ENCODE data around the gene ST3GAL6.

ST3GAL6 gene

GRCh38 chr3:98740324-98740723 lies 22.8 kb upstream of the ST3GAL6 start:
- no peak for DNase-seq (ENCODE audit: low read depth in 3 of 3)

- no peak for DNase-seq (ENCODE audit: low read depth in 3 of 3)
These were observed 21.9 kb upstream of the ST3GAL6 start for GRCh38 chr3:98741121-98741716.

GRCh38 chr3:98743071-98743470 lies 20.1 kb upstream of the ST3GAL6 start:
- DNase-seq (ENCODE audit: low read depth in 3 of 3), result no peak

DNA sequence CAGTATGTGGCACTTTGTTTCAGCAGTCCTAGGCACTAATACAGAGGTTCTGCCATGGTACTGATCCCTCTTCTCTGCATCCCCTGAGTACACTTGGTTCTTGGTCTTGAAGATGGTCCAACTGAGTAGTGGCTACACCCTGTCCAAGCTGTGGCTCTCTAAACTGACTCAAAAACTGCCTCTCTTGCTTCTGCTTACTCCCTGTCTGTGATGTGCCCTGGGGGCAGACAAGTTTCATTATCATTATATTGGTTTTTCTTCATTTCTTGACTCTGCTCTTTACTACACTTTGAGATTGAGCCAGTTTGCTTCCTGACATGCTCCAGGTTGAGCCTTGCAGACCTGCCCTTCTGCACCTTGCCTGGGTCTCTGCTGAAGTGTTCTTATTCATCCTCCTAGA lies 18.9 kb upstream of the ST3GAL6 start:
- DNase-seq (ENCODE audit: low read depth in 3 of 3), result no peak

DNA sequence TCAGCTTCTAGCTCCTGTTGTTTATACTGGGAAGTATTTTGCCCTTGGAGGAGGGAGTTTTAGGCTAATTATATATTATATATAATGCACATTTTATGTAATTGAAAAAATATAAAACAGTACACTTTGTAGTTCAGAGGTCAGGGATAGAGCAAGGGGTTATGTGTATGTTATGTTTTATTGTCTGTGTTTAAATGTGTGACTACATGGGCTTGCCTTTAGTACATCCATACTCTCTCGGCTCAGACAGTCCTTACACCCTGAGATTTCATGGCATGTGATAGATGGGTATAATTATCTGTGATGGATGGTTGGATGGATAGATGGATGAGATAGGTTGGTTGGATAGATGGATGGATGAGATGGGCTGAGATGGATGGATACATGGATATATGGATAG lies 17.4 kb upstream of the ST3GAL6 start:
- DNase-seq (ENCODE audit: low read depth in 3 of 3), result no peak

- DNase-seq (ENCODE audit: low read depth in 3 of 3), result no peak
These were observed 17.0 kb upstream of the ST3GAL6 start for GRCh38 chr3:98746122-98746521.

DNA sequence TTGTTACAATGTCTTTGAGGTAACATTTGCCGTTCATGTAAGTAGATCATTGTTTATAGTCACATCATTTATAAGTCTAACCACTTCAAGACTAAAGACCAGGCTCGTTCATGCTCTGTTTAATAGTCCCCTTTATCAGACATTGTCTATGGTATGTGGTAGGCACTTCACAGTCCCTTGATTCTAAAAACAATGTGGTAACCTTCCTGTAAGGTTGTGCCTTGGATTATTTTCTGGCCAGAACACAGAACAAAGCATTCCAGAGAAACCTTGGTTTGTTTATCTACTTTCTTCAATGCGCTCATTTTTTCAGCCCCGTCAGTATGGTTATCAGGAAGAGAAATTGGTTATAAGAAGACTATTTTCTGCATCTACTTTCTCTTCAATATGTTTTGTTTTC lies 16.3 kb upstream of the ST3GAL6 start:
- no peak for DNase-seq (ENCODE audit: low read depth in 3 of 3)

DNA sequence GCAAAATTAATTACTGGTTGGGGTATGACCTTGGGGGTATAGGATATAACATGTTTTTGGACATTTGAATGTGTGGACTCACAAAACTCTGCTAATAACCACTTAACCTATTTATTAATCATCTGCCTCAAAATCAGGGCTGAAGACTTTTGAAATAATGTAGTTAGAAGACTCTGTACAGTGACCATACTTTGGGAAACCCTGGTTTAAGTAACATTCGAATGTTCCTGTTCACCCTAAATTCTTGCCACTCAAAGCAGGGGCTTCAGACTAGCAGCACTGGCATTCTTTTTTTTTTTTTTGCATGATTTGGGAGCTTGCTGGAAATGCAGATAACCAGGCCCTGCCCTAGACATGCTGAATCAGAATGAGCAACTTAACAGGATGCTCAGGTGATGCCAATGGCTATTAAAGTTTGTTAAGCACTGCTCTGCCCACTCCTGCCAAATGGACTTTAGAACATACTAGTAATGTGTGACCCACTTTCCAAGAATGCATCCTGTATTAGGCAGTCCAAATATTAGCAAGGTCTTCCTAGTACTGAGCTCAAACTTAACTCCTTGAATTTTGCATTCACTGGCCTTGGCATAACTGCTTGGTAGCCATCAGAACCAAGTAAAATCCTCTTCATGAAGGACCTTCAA lies 12.7 kb upstream of the ST3GAL6 start:
- no peak for DNase-seq (ENCODE audit: low read depth in 3 of 3)

GRCh38 chr3:98754483-98754882 lies 8.7 kb upstream of the ST3GAL6 start:
- DNase-seq (ENCODE audit: low read depth in 3 of 3), result no peak

GRCh38 chr3:98755601-98756000 lies 7.5 kb upstream of the ST3GAL6 start:
- DNase-seq (ENCODE audit: low read depth in 3 of 3), result no peak

- no peak for DNase-seq (ENCODE audit: low read depth in 3 of 3)
These were observed 3.5 kb upstream of the ST3GAL6 start for GRCh38 chr3:98759629-98760028.

DNA sequence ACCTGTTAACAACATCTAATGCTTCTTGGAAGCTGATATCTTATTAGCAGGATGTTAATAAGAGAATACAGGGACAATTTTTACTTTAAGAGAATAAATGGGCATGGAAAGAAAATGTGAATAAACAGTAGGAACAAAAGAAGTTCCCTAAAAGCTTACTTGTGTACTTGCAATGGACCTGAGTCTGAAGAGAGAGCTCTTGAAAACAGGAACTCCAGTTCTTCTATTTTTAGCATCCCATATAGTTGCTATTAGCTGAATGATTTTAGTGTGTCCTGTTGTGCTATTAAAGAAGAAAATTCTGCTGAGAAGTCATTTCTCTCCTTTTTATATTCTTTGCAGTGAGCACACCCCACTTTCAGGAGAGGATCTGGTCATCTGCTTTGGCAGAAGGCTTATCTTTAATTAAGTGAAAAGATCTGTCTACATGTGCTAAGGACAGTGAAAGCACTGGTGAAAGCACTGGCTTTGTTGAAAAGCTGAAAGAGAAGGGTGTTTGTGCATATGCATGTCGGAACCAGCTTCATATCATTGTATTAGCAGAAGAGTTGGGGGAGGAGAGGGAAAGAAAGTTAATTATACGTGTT lies 1.4 kb upstream of the ST3GAL6 start:
- no peak for DNase-seq (ENCODE audit: low read depth in 3 of 3)

DNA sequence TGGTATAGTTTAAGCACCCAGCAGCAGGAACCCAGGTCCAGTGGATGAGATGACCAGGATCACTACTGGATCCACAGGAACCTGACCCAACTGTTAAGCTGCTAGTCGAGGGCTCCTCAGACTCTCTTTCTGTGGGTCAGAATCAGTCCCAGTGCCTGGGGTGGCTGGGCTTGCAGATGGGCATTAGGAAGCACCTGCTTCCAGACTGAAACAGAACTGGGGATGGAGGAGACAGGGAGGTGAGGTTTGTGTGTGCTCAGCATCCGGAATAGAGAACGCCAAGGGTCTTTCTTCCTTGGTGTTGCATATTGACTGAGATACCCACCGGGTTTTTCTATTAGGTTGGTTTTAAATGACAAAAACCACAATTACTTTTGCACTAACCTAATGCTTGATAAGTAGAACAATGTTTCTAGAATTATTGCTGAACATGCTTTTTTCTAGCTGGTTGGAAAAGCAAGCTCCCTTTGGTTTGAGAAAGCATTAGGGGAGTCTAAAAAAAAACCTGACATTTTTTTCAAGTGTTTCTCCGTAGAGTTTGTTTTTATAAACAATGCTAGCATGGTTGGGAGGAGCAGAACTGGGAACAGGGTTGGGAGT lies 779 bp downstream of the ST3GAL6 start:
- no peak for DNase-seq (ENCODE audit: low read depth in 3 of 3)

DNA sequence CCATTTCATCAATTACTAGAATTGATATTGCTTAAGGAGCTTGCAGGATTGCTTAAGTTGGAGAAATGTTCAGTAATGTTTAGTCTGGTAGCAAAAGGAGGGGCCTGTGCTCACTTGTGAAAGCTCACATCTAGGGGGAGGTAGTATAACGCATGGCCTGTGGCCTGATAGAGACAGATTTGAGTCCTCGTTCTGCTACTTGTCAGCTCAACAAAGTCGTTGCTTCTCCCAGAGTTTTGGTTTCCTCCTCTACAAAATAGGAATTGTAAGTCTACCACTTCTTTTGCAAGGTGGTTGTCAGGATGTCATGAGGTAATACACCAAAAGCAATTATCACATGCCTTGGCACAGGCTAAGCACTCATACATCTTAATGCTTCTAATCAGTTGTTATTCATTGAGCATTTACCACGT lies 1.3 kb downstream of the ST3GAL6 start:
- no peak for DNase-seq (ENCODE audit: low read depth in 3 of 3)

GRCh38 chr3:98765721-98766120 lies 2.6 kb downstream of the ST3GAL6 start:
- no peak for DNase-seq (ENCODE audit: low read depth in 3 of 3)

- no peak for DNase-seq (ENCODE audit: low read depth in 3 of 3)
These were observed 3.8 kb downstream of the ST3GAL6 start for GRCh38 chr3:98766924-98767323.

DNA sequence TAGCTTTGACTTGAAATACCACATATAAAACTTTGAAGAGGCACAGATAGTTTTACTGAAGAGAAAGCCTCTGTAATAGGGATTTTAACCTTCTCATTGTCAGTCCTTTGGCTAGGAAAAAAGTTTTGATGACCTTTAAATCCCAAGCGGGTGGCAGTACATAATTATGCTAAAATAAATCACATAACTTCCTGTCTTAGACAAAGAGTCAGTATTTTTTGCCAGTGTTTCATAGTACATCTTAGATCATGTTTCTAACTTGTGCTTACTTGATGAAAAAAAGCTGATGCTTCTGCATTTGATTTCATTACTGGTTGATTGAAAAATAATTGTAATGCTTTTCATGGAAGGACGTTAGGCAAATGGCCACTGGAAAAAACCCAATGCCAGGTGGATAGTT lies 5.8 kb downstream of the ST3GAL6 start:
- no peak for DNase-seq (ENCODE audit: low read depth in 3 of 3)

GRCh38 chr3:98769448-98769847 lies 6.3 kb downstream of the ST3GAL6 start:
- DNase-seq (ENCODE audit: low read depth in 3 of 3), result no peak

GRCh38 chr3:98770261-98771039 lies 7.3 kb downstream of the ST3GAL6 start:
- no peak for DNase-seq (ENCODE audit: low read depth in 3 of 3)

DNA sequence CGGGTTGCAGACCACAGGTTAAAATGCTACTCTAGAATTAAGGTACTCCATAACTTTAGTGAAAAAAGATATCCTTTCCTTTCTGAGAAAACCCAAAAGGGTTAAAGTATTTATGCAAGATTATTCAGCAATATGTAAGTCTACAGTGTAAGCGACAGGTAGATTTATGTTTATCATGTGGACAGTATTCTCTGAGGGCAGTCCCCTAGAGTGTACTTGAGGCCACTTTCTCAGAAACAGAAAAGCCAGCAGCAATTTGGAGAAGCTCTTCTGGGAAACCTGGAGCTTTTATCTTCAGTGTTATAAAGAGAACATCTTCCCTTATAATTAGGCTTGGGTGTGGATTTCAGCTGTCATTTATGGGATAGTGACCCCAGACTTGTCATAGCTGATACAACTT lies 8.9 kb downstream of the ST3GAL6 start:
- no peak for DNase-seq (ENCODE audit: low read depth in 3 of 3)

DNA sequence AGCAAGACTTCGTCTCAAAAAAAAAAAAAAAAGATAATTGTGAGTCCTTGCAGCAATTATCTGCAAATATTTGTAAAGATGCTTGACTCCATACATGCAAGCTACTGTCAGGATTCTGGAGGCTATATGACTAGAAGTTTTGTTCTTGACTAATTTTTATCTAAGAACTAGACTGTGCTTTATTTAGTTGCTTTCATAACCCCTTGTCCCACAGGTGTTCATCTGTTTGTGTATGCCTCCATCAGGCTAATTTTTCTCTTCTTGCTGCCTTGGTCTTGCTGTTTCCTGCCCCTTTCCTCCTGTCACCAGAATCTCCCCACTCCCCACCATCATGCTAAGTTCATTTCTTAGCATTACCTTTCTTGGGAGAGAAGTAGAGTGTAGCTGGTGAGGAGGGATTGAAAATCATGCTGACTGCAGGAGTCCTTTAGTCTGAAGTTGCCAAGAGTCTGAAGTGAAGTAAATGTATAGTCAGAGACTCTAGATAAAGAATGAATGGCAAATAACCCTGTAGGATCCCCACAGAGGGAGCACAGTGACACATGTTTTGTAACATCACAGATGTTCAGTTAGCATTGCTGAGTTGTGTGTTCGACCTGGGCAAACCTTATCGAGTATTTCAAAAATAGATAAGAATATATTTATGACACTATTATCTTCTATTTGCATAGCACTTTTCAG lies 12.5 kb downstream of the ST3GAL6 start:
- no peak for DNase-seq (ENCODE audit: low read depth in 3 of 3)

DNA sequence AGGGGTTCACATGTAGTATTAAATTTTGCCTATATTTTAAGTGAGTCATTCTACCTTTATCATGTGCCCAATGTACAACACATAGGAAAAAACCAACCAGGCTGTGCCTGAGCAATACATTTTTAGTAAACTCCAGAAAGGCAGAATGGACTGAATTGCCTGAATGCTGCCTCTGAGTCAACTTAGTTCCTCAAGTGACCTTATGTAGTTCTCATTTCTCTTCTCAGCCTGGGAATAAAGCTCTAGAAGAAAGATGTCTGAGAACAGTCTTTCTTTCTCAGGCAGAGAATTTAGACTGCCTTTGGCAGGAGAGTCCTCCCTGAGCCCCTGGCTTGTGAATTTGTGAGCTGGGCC lies 13.0 kb downstream of the ST3GAL6 start:
- no peak for DNase-seq (ENCODE audit: low read depth in 3 of 3)
